OCI-LY1 (cell line): ENCODE results near the gene COL3A1.

Experiments
- EZH2 ChIP-seq: fragments of 200-600 bp; sonication (generic), shearing (Covaris generic); IDR thresholded peaks from 2 replicates; pipeline ENCODE4 v1.8.0; 2017; ENCODE audit warnings: borderline replicate concordance, mixed run types, mild to moderate bottlenecking, antibody characterized with exemption, low read length, moderate library complexity, mixed read lengths
- TF ChIP-seq, protein P1 (sequence below): fragments of 200-600 bp; sonication (generic), shearing (Covaris generic); IDR thresholded peaks from 2 replicates; pipeline ENCODE4 v1.5.1; 2017; ENCODE audit warnings: mild to moderate bottlenecking, antibody characterized with exemption, low read length, moderate library complexity, mixed read lengths

DNA sequence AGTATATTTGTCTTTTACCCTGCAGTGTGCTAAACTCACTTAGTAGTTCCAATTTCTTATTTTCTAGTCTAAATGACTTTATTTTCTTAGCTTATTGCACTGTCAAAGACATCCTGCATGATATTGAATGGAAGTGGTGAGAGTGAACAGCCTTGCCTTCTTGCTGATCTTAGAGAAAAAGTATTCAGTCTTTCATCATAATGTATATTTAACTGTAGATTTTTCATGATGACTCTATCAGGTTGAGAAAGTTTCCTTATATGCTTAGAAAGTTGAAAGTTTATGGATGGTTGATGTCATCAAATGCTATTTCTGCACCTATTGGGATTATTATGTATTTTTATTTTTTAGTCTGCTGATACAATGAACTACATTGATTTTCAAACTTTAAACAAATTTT is 21.3 kb upstream of the COL3A1 start:
- TF ChIP-seq, protein P1, sequence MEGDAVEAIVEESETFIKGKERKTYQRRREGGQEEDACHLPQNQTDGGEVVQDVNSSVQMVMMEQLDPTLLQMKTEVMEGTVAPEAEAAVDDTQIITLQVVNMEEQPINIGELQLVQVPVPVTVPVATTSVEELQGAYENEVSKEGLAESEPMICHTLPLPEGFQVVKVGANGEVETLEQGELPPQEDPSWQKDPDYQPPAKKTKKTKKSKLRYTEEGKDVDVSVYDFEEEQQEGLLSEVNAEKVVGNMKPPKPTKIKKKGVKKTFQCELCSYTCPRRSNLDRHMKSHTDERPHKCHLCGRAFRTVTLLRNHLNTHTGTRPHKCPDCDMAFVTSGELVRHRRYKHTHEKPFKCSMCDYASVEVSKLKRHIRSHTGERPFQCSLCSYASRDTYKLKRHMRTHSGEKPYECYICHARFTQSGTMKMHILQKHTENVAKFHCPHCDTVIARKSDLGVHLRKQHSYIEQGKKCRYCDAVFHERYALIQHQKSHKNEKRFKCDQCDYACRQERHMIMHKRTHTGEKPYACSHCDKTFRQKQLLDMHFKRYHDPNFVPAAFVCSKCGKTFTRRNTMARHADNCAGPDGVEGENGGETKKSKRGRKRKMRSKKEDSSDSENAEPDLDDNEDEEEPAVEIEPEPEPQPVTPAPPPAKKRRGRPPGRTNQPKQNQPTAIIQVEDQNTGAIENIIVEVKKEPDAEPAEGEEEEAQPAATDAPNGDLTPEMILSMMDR, result no peak
- TF ChIP-seq EZH2, result no peak
